ENCODE data around the gene PGBD5. TPM values are rescaled to one million over a fixed set of nuclear protein-coding genes. Genes with fewer than 3 reads are reported as not detected.
A peak's percentile ranks its signal among the peaks of the same experiment; 100 is the strongest.

PGBD5 gene
- total RNA-seq (2016; rRNA removed; fragmentation: Illumina TruSeq; extraction: Trizol) (0.13 TPM in 2 replicates), polyA plus RNA-seq (2011; rRNA removed) (0.04 and 0.07 TPM in 2 replicates), polyA minus RNA-seq (2011; rRNA and poly(A)+ RNA removed; ENCODE audit: low replicate concordance) (0.20 and 4.5 TPM in 2 replicates), Bru-seq, nascent RNA (percentile 15 among the genes with signal in this experiment), BruChase-seq, experiment 1, labeled RNA remaining after a 6-hour chase (percentile 14 among the genes with signal in this experiment), BruChase-seq, experiment 2, labeled RNA remaining after a 2-hour chase (percentile 17 among the genes with signal in this experiment)
- total RNA-seq (2016; cell fraction: cytosol; rRNA removed; fragmentation: Illumina TruSeq; extraction: Trizol; ENCODE audit: low read depth) = not detected in 2 replicates
- 0.13 and 0.15 TPM in 2 replicates for total RNA-seq (2016; cell fraction: insoluble cytoplasmic fraction; rRNA removed; fragmentation: Illumina TruSeq; extraction: Trizol)
- 0.10 and 0.12 TPM in 2 replicates for total RNA-seq (2016; cell fraction: membrane; rRNA removed; fragmentation: Illumina TruSeq; extraction: Trizol)
- 0.06 and 0.13 TPM in 2 replicates for total RNA-seq (2016; cell fraction: nucleus; rRNA removed; fragmentation: Illumina TruSeq; extraction: Trizol)
- polyA plus RNA-seq (2011; cell fraction: cytosol; rRNA removed) = 0.05 and 0.08 TPM in 2 replicates
- 0.02 and 0.10 TPM in 2 replicates for polyA plus RNA-seq (2011; cell fraction: nucleus; rRNA removed)
- not detected in 2 replicates for polyA plus RNA-seq (2012)
- polyA plus RNA-seq (2016; cell fraction: cytosol; fragmentation: Illumina TruSeq; extraction: Trizol; ENCODE audit: low read depth) = 0.02 TPM in 1 of 2 replicates, not detected in the other
- polyA plus RNA-seq (2016; cell fraction: insoluble cytoplasmic fraction; fragmentation: Illumina TruSeq; extraction: Trizol; ENCODE audit: low read depth) = 0.15 and 0.34 TPM in 2 replicates
- polyA plus RNA-seq (2016; cell fraction: membrane; fragmentation: Illumina TruSeq; extraction: Trizol; ENCODE audit: low read depth) = 0.05 and 0.16 TPM in 2 replicates
- polyA plus RNA-seq (2016; cell fraction: nucleus; fragmentation: Illumina TruSeq; extraction: Trizol; ENCODE audit: insufficient read depth, low read depth) = 0.04 TPM in 1 of 2 replicates, not detected in the other
- not detected in 2 replicates for polyA minus RNA-seq (2011; cell fraction: cytosol; rRNA and poly(A)+ RNA removed)
- 0.39 TPM in 1 of 2 replicates, not detected in the other for polyA minus RNA-seq (2011; cell fraction: nucleus; rRNA and poly(A)+ RNA removed)
- long read RNA-seq, experiment 1 = 0 reads
- long read RNA-seq, experiment 2 = 0 reads

- no TSS peak for BruUV-seq (replicated peaks)
- CTCF ChIA-PET (ENCODE audit: low intra/inter-chr PET ratio, low total read pairs) = no interaction called here
- H3K9ac ChIP-seq (ENCODE audit: insufficient read depth, low read depth, low read length) = no peak within 1 kb of the TSS
- peak; percentile 92 for ATAC-seq
- no peaks in the 10 kb centered on the region for H3K4me1 ChIP-seq (ENCODE audit: insufficient read depth, low read length)
- 13% methylated on average over 5 of the region's 93 CpGs for WGBS (ENCODE audit: low lambda C conversion rate)
- intact Hi-C loops (cut with micrococcal nuclease; ENCODE audit: unreplicated experiment) (no loop called here), in situ Hi-C loops (cut with HindIII; ENCODE audit: extremely low pct_ligation_motif_present, low pct_unique_long_range_greater_than_20kb) (no loop called here)
- peaks cover 3% of the 10 kb centered on the region; the same call in 1 of the 2 replicates for H4K20me1 ChIP-seq (ENCODE audit: insufficient read depth, low read length)
- H3K27me3 ChIP-seq (ENCODE audit: control insufficient read depth in 1 of 2, insufficient read depth in 2 of 2, low read length in 2 of 2) = peaks cover 9 to 40% of the 10 kb centered on the region in 2 experiments; a peak in 4 of 5 replicates
- H3K36me3 ChIP-seq (replicated peaks in 1 of 2; ENCODE audit: control insufficient read depth in 1 of 2, insufficient read depth in 2 of 2, low read length in 2 of 2) = no peaks in the 10 kb centered on the region
- no peak within 1 kb of the TSS for H2AFZ ChIP-seq (ENCODE audit: low read length)
- no peaks in the 10 kb centered on the region for H3K9me3 ChIP-seq (ENCODE audit: low read length)
- peak within 1 kb of the TSS; percentile 40 to 58 (median 56); a peak in 4 of 6 replicates for H3K4me3 ChIP-seq (replicated peaks in 1 of 3; ENCODE audit: insufficient read depth in 1 of 3, low read depth in 2 of 3, low read length in 3 of 3)
- no peaks in the 10 kb centered on the region for H3K79me2 ChIP-seq (ENCODE audit: insufficient read depth, low read length)
- no peak for FAIRE-seq
- POLR2A ChIA-PET = no interaction called here
- no peak within 1 kb of the TSS for H3K27ac ChIP-seq (ENCODE audit: extremely low read length, insufficient read depth, low read length)
- DNase-seq (ENCODE audit: low spot score) = peak; percentile 41
- H3K4me2 ChIP-seq (ENCODE audit: low read depth, low read length) = peak within 1 kb of the TSS; percentile 58
- 0 out of 4 replicates have a peak, but pooled peaks of 1 of the 2 experiments have one; percentile 45 for TF ChIP-seq HMGXB4 (CRISPR knock-in tag; IDR thresholded peaks at IDR 0.05; ENCODE audit: borderline replicate concordance in 1 of 2, low read depth in 1 of 2)
- TF ChIP-seq PRDM15 (CRISPR knock-in tag; IDR thresholded peaks at IDR 0.05) = peak; percentile 79
- TF ChIP-seq ATAD3A (CRISPR knock-in tag; IDR thresholded peaks at IDR 0.05) = peak; percentile 90
- TF ChIP-seq PREB (CRISPR knock-in tag; IDR thresholded peaks at IDR 0.05) = peak; percentile 91; the same call in 1 of the 2 replicates
- TF ChIP-seq PRPF4 (IDR thresholded peaks at IDR 0.05; ENCODE audit: low read depth, low read length, poor library complexity, severe bottlenecking) = no peak
- TF ChIP-seq ZNF737 (CRISPR knock-in tag; IDR thresholded peaks at IDR 0.05; ENCODE audit: borderline replicate concordance) = 0 out of 2 replicates have a peak, but pooled peaks have one; percentile 44
- TF ChIP-seq ZNF670 (CRISPR knock-in tag; IDR thresholded peaks at IDR 0.05; ENCODE audit: borderline replicate concordance) = no peak; the same call in 1 of the 2 replicates
These were observed at the start of gene PGBD5 for GRCh38 chr1:230426246-230427093. Gene PGBD5, minus strand, starts transcription at chr1:230426332. Its CDS starts 404 bp downstream, at chr1:230425928.
